Liver (tissue), 3 donors: ENCODE measurements around the gene PCDHGB5.

Experiments
- EGR1 ChIP-seq, 2 donors: IDR thresholded peaks; 2 replicates each; pipeline ENCODE4 v1.6.1; 2016 to 2018; ENCODE audit warnings: antibody characterized with exemption in 2 of 2, low read depth in 2 of 2
- FOXA1 ChIP-seq: IDR thresholded peaks from 2 replicates; pipeline ENCODE4 v1.6.1; 2016; ENCODE audit warnings: antibody characterized with exemption
- FOXA2 ChIP-seq: IDR thresholded peaks from 2 replicates; pipeline ENCODE4 v1.6.1; 2016; ENCODE audit warnings: antibody characterized with exemption
- HNF4G ChIP-seq: IDR thresholded peaks from 2 replicates; pipeline ENCODE4 v1.6.1; 2016; ENCODE audit warnings: antibody characterized with exemption
- JUND ChIP-seq, 2 donors: IDR thresholded peaks; 2 replicates each; pipeline ENCODE4 v1.6.1; 2016; ENCODE audit warnings: antibody characterized with exemption in 2 of 2
- NR2F2 ChIP-seq: IDR thresholded peaks from 2 replicates; pipeline ENCODE4 v1.6.1; 2016; ENCODE audit warnings: antibody characterized with exemption
- RAD21 ChIP-seq, 2 donors: IDR thresholded peaks; 2 replicates each; pipeline ENCODE4 v1.6.1; 2016; ENCODE audit warnings: antibody characterized with exemption in 2 of 2, mild to moderate bottlenecking in 2 of 2
- SP1 ChIP-seq: IDR thresholded peaks from 2 replicates; pipeline ENCODE4 v1.6.1; 2018; ENCODE audit warnings: antibody characterized with exemption, mild to moderate bottlenecking
- TAF1 ChIP-seq: conservative IDR thresholded peaks from 2 replicates; pipeline ENCODE4 v1.6.1; 2016; ENCODE audit warnings: antibody characterized with exemption, mild to moderate bottlenecking
- TF ChIP-seq, protein P1 (sequence below): fragments of 150-350 bp; IDR thresholded peaks from 2 replicates; pipeline ENCODE4 v1.5.1; 2017; ENCODE audit warnings: improper control_type of control experiment, low read depth, low read length; ENCODE audit not compliant: missing input control
- TF ChIP-seq, protein P2 (sequence below): IDR thresholded peaks from 2 replicates; pipeline ENCODE4 v1.6.1; 2016; ENCODE audit warnings: antibody characterized with exemption, mild to moderate bottlenecking
- TF ChIP-seq, protein P3 (sequence below): IDR thresholded peaks from 2 replicates; pipeline ENCODE4 v1.6.1; 2016; ENCODE audit warnings: antibody characterized with exemption
- TF ChIP-seq, protein P4 (sequence below): IDR thresholded peaks from 2 replicates; pipeline ENCODE4 v1.6.1; 2016; ENCODE audit warnings: antibody characterized with exemption
- TF ChIP-seq, protein P5 (sequence below): IDR thresholded peaks from 2 replicates; pipeline ENCODE4 v1.6.1; 2016; ENCODE audit warnings: antibody characterized with exemption
- donor health status: healthy.
- donor health status: healthy.

DNA sequence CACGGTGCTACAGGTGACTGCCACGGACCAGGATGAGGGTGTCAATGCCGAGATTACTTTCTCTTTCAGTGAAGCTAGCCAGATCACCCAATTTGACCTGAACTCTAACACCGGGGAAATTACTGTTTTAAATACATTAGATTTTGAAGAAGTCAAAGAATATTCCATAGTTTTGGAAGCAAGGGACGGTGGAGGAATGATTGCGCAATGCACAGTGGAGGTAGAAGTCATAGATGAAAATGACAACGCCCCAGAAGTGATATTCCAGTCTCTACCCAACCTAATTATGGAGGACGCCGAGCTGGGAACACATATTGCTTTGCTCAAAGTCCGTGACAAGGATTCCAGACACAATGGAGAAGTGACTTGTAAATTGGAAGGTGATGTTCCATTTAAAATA is 9.1 kb upstream of the PCDHGB5 start:
- TF ChIP-seq, protein P1, sequence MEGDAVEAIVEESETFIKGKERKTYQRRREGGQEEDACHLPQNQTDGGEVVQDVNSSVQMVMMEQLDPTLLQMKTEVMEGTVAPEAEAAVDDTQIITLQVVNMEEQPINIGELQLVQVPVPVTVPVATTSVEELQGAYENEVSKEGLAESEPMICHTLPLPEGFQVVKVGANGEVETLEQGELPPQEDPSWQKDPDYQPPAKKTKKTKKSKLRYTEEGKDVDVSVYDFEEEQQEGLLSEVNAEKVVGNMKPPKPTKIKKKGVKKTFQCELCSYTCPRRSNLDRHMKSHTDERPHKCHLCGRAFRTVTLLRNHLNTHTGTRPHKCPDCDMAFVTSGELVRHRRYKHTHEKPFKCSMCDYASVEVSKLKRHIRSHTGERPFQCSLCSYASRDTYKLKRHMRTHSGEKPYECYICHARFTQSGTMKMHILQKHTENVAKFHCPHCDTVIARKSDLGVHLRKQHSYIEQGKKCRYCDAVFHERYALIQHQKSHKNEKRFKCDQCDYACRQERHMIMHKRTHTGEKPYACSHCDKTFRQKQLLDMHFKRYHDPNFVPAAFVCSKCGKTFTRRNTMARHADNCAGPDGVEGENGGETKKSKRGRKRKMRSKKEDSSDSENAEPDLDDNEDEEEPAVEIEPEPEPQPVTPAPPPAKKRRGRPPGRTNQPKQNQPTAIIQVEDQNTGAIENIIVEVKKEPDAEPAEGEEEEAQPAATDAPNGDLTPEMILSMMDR = no peak
- TF ChIP-seq, protein P2, sequence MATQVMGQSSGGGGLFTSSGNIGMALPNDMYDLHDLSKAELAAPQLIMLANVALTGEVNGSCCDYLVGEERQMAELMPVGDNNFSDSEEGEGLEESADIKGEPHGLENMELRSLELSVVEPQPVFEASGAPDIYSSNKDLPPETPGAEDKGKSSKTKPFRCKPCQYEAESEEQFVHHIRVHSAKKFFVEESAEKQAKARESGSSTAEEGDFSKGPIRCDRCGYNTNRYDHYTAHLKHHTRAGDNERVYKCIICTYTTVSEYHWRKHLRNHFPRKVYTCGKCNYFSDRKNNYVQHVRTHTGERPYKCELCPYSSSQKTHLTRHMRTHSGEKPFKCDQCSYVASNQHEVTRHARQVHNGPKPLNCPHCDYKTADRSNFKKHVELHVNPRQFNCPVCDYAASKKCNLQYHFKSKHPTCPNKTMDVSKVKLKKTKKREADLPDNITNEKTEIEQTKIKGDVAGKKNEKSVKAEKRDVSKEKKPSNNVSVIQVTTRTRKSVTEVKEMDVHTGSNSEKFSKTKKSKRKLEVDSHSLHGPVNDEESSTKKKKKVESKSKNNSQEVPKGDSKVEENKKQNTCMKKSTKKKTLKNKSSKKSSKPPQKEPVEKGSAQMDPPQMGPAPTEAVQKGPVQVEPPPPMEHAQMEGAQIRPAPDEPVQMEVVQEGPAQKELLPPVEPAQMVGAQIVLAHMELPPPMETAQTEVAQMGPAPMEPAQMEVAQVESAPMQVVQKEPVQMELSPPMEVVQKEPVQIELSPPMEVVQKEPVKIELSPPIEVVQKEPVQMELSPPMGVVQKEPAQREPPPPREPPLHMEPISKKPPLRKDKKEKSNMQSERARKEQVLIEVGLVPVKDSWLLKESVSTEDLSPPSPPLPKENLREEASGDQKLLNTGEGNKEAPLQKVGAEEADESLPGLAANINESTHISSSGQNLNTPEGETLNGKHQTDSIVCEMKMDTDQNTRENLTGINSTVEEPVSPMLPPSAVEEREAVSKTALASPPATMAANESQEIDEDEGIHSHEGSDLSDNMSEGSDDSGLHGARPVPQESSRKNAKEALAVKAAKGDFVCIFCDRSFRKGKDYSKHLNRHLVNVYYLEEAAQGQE = no peak
- TF ChIP-seq, protein P3, sequence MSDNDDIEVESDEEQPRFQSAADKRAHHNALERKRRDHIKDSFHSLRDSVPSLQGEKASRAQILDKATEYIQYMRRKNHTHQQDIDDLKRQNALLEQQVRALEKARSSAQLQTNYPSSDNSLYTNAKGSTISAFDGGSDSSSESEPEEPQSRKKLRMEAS = no peak
- no peak for TF ChIP-seq TAF1
- TF ChIP-seq FOXA1 = no peak
- TF ChIP-seq JUND (IDR thresholded peaks at IDR 0.05) = no peak
- TF ChIP-seq, protein P4, sequence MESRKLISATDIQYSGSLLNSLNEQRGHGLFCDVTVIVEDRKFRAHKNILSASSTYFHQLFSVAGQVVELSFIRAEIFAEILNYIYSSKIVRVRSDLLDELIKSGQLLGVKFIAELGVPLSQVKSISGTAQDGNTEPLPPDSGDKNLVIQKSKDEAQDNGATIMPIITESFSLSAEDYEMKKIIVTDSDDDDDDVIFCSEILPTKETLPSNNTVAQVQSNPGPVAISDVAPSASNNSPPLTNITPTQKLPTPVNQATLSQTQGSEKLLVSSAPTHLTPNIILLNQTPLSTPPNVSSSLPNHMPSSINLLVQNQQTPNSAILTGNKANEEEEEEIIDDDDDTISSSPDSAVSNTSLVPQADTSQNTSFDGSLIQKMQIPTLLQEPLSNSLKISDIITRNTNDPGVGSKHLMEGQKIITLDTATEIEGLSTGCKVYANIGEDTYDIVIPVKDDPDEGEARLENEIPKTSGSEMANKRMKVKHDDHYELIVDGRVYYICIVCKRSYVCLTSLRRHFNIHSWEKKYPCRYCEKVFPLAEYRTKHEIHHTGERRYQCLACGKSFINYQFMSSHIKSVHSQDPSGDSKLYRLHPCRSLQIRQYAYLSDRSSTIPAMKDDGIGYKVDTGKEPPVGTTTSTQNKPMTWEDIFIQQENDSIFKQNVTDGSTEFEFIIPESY = no peak
- no peak for TF ChIP-seq SP1
- no peak for TF ChIP-seq RAD21 (IDR thresholded peaks at IDR 0.05)
- TF ChIP-seq EGR1 (IDR thresholded peaks at IDR 0.05; ENCODE audit: low read depth in 2 of 2) = no peak
- no peak for TF ChIP-seq HNF4G
- no peak for TF ChIP-seq NR2F2
- TF ChIP-seq FOXA2 = no peak
- TF ChIP-seq, protein P5, sequence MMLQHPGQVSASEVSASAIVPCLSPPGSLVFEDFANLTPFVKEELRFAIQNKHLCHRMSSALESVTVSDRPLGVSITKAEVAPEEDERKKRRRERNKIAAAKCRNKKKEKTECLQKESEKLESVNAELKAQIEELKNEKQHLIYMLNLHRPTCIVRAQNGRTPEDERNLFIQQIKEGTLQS = no peak
